Cerebellar nuclear complex (tissue), 1 donor: Measurements from ENCODE around the gene TCF3.

Experiments
- DNase-seq, 2 experiments: peaks; one replicate each; lab custom pipeline; 2025; lab: John Stamatoyannopoulos, UW

The TCF3 gene

GRCh38 chr19:1609680-1610474 lies 42.5 kb downstream of the TCF3 start:
- DNase-seq, result no peak

- no peak for DNase-seq
Observed at GRCh38 chr19:1609103-1609396, 43.4 kb downstream of the TCF3 start.

- no peak for DNase-seq
Observed at GRCh38 chr19:1608359-1609102, 43.9 kb downstream of the TCF3 start.

- DNase-seq, result no peak
Observed at GRCh38 chr19:1606138-1606651, 46.2 kb downstream of the TCF3 start.

- DNase-seq, result peak; percentile 63 to 88
Observed at GRCh38 chr19:1605236-1606137, 46.9 kb downstream of the TCF3 start, which contains the start of gene UQCR11. Gene UQCR11 (minus strand): TSS chr19:1605462. CDS start chr19:1605409, 53 bp downstream.

GRCh38 chr19:1602091-1602707 lies 50.2 kb downstream of the TCF3 start:
- no peak for DNase-seq

GRCh38 chr19:1601613-1602064 lies 50.8 kb downstream of the TCF3 start:
- no peak for DNase-seq

GRCh38 chr19:1599460-1599846 lies 53.0 kb downstream of the TCF3 start:
- DNase-seq, result no peak

GRCh38 chr19:1598777-1599459 lies 53.5 kb downstream of the TCF3 start:
- DNase-seq, result no peak

GRCh38 chr19:1593501-1593772 lies 59.0 kb downstream of the TCF3 start:
- DNase-seq, result no peak

GRCh38 chr19:1592755-1593500 lies 59.5 kb downstream of the TCF3 start, which contains the start of gene MBD3:
Gene MBD3 (minus strand): TSS chr19:1592865. CDS start chr19:1592631, 234 bp downstream.
- peak in 1 of 2 experiments; percentile 32 for DNase-seq

GRCh38 chr19:1592024-1592754 lies 60.2 kb downstream of the TCF3 start:
- DNase-seq, result peak in 1 of 2 experiments; percentile 6

GRCh38 chr19:1591421-1592023 lies 60.9 kb downstream of the TCF3 start:
- DNase-seq, result peak in 1 of 2 experiments; percentile 1

- DNase-seq, result no peak
Observed at GRCh38 chr19:1590641-1591397, 61.6 kb downstream of the TCF3 start.

GRCh38 chr19:1587872-1588271 lies 64.5 kb downstream of the TCF3 start:
- no peak for DNase-seq

- no peak for DNase-seq
Observed at GRCh38 chr19:1585243-1585580, 67.2 kb downstream of the TCF3 start.

- no peak for DNase-seq
Observed at GRCh38 chr19:1584500-1585242, 67.7 kb downstream of the TCF3 start.

- no peak for DNase-seq
Observed at GRCh38 chr19:1582201-1582600, 70.2 kb downstream of the TCF3 start.
